ENCODE data around the gene DRAP1.

Gene DRAP1

DNA sequence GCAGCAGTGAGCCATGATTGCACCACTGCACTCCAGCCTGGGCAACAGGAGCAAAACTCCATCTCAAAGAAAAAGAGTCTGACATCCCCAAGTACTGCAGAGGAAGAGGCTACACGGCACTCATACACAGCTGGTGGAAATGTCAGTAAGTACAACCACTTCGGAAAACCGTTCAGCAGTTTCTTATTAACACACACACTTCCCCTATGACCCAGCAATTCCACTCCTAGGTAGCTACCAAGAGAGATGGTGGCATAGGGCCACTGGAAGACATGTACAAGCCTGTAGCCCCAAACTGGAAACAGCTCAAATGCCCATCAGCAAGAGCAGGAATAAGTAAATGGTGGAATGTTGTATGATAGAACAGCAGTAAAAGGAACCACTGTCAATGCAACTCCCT, 3.3 kb downstream of the DRAP1 start:
- DNase-seq (ENCODE audit: insufficient read length, low spot score) = no peak
- TF ChIP-seq, protein P1, sequence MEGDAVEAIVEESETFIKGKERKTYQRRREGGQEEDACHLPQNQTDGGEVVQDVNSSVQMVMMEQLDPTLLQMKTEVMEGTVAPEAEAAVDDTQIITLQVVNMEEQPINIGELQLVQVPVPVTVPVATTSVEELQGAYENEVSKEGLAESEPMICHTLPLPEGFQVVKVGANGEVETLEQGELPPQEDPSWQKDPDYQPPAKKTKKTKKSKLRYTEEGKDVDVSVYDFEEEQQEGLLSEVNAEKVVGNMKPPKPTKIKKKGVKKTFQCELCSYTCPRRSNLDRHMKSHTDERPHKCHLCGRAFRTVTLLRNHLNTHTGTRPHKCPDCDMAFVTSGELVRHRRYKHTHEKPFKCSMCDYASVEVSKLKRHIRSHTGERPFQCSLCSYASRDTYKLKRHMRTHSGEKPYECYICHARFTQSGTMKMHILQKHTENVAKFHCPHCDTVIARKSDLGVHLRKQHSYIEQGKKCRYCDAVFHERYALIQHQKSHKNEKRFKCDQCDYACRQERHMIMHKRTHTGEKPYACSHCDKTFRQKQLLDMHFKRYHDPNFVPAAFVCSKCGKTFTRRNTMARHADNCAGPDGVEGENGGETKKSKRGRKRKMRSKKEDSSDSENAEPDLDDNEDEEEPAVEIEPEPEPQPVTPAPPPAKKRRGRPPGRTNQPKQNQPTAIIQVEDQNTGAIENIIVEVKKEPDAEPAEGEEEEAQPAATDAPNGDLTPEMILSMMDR (IDR thresholded peaks at IDR 0.05; ENCODE audit: insufficient read depth, missing control alignments) = no peak
- FAIRE-seq = no peak

DNA sequence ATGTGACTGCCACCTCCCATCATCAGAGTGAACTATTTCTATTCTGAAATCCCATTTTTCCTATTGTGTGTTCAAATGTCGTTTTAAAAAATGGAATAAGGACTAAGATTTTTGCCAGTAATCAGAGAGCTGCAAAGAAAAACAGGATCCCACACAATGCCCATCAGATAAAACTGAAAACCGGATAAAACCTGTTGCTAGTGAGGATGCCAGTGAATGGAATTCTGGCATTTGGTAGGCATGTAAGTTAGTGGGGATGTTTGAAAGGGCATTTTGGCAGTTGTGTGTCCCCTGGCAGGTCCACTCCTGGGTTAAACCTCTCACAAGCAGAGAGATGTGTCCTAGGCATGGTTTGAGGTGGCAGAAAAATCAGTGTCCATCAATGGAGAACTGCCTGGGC, 6.2 kb downstream of the DRAP1 start:
- FAIRE-seq (no peak), DNase-seq (ENCODE audit: insufficient read length, low spot score) (no peak)
- TF ChIP-seq, protein P1 (IDR thresholded peaks at IDR 0.05; ENCODE audit: insufficient read depth, missing control alignments) = no peak

DNA sequence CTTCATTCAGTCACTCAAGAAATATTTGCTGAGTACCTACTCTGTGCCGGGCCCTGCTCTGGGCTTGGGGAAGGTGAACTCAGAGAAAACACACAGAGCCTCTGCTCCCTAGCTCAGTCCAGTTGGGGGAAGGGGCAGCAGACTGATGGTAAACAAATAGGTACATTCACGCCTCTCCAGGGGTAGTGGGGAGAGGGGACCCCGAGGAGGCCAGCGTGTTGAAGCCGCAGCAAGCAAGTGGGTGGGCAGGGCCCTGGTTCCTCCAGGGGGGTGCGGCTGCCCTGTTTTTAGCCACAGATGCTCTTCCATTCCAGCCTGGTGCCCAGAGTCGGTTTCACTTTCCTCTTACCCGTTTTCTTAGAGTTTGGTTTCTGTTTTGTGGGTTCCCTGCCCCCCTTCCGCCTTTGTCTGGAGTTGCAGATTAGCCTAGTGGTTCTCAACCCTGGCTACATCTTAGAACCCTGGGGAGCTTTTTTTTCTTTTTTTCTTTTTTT, 8.7 kb downstream of the DRAP1 start:
- DNase-seq (ENCODE audit: insufficient read length, low spot score) (no peak), FAIRE-seq (no peak)
- TF ChIP-seq, protein P1 (IDR thresholded peaks at IDR 0.05; ENCODE audit: insufficient read depth, missing control alignments) = no peak

DNA sequence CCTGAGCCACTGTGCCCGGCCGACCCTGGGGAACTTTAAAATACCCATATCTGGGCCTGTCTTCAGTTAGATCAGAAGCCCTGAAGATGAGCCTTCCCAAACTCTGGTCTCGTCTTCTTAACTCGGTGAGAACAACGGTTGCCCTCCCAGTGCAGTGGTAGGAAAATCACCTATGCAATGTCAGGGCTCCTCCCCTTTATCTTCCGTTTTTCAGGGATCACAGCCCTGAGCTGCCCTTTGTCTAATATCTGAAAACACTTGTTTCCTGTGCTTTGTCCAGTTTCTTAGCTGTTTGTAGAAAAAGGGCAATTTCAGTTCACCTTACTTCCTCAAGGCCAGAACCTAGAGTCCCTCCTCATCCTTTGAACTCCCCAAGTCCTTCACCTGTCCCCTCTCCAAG, 9.4 kb downstream of the DRAP1 start:
- TF ChIP-seq, protein P1 (IDR thresholded peaks at IDR 0.05; ENCODE audit: insufficient read depth, missing control alignments) = no peak
- FAIRE-seq = no peak

DNA sequence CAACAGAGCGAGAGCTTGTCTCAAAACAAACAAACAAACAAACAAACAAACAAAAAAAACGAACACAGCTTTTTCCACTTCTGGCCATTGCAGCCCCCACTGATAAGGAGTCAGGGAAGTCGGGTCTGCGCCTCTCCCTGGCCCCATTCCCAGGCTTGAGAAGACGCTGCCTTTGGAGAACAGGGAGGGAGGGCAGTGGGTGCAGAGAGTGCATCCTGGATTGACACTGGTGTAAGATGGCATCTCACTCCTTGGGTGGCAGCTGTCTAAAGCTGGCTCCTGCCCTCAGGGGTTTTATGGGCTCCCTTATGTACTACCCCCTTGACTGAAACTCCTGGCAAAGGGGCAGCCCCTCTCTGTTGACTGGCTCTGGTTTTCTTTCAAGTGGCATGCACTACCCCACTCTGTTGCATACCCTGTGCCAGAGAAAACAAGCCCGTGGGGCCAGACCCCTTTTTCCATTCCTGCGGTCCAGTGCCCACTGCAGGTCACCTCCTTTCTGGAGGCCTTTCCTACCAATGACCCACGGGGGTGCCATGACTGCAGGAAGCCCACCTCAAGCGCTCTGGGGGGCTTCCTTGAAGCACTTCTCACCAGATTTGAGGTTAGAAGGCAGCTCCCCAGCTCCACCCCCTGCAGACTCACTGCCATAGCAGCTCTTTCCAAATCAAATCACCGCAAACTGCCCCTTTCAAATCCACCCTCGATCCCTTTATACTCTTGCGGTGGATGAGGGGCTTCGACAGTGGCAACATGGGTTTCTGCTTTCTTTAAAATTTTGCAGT, 12.7 kb downstream of the DRAP1 start:
- TF ChIP-seq, protein P1 (IDR thresholded peaks at IDR 0.05; ENCODE audit: insufficient read depth, missing control alignments) = no peak
- FAIRE-seq (no peak), DNase-seq (ENCODE audit: insufficient read length, low spot score) (no peak)

More for the DNA sequence above, 9.4 kb downstream of the DRAP1 start:
- no peak for DNase-seq (ENCODE audit: insufficient read length, low spot score)

DNA sequence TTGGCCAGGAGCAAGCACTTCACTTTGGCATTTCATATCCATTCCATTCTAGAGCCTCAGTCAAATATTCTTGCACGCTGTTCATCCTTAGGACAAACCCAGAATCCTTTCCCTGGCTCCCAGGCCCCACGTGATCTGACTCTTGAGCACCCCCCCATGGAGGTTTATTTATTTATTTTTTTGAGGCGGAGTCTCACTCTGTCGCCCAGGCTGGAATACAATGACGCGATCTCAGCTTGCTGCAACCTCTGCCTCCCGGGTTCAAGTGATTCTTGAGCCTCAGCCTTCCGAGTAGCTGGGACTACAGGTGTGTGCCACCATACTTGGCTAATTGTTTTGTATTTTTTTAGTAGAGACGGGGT, 13.3 kb downstream of the DRAP1 start:
- FAIRE-seq = no peak
- DNase-seq (ENCODE audit: insufficient read length, low spot score) = no peak
- TF ChIP-seq, protein P1 (IDR thresholded peaks at IDR 0.05; ENCODE audit: insufficient read depth, missing control alignments) = no peak

DNA sequence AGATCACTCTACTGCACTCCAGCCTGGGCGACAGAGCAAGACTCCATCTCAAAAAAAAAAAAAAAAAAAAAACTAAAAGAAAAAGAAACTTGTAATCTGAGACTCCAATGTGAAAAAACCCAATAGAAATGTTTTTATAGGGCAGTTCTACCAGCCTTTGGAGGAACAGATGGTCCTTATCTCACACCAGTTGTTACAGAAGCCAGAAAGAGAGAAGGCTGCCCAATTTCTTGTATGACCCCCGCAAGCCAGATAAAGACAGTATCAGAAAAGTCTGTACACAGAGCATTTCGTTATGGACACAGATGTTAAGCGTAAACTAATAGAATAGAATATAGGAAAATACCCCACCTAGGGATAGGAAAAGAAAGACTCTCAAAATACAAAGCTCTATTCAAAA, 14.8 kb downstream of the DRAP1 start:
- no peak for DNase-seq (ENCODE audit: insufficient read length, low spot score)
- no peak for FAIRE-seq
- TF ChIP-seq, protein P1 (IDR thresholded peaks at IDR 0.05; ENCODE audit: insufficient read depth, missing control alignments) = no peak
